H9 (cell line): ENCODE data around the gene SLC2A4RG. TPM values are rescaled to one million over a fixed set of nuclear protein-coding genes. Genes with fewer than 3 reads are reported as not detected.

Experiments
- DNase-seq: peaks from one replicate; pipeline ENCODE4 v3.0.0-alpha.2; 2017
- H2AFZ ChIP-seq: one replicate; pipeline ENCODE4 v1.6.1; 2013; ENCODE audit warnings: mild to moderate bottlenecking, low read length, control low read depth, moderate library complexity
- H2AK5ac ChIP-seq: 2 replicates; pipeline ENCODE4 v1.6.1; 2013; ENCODE audit warnings: low read length, control low read depth, mixed read lengths; ENCODE audit not compliant: insufficient read length
- H2BK120ac ChIP-seq: one replicate; pipeline ENCODE4 v1.6.1; 2013; ENCODE audit warnings: low read depth, mild to moderate bottlenecking, low read length, control low read depth, inconsistent platforms; ENCODE audit not compliant: poor library complexity, severe bottlenecking
- H2BK12ac ChIP-seq: 2 replicates; pipeline ENCODE4 v1.6.1; 2013; ENCODE audit warnings: low read length, control low read depth, mixed read lengths, low read depth; ENCODE audit not compliant: insufficient read length
- H2BK15ac ChIP-seq: 2 replicates; pipeline ENCODE4 v1.6.1; 2013; ENCODE audit warnings: low read depth, low read length, control low read depth
- H2BK20ac ChIP-seq: one replicate; pipeline ENCODE4 v1.6.1; 2013; ENCODE audit warnings: low read depth, mild to moderate bottlenecking, low read length, control low read depth, inconsistent platforms; ENCODE audit not compliant: poor library complexity, severe bottlenecking
- H2BK5ac ChIP-seq: 2 replicates; pipeline ENCODE4 v1.6.1; 2013; ENCODE audit warnings: low read length, control low read depth, mixed read lengths; ENCODE audit not compliant: insufficient read length
- H3K14ac ChIP-seq: 2 replicates; pipeline ENCODE4 v1.6.1; 2013; ENCODE audit warnings: low read length, control low read depth; ENCODE audit not compliant: insufficient read depth
- H3K18ac ChIP-seq: 2 replicates; pipeline ENCODE4 v1.6.1; 2013; ENCODE audit warnings: low read depth, mild to moderate bottlenecking, mixed read lengths, low read length, control low read depth; ENCODE audit not compliant: insufficient read length
- H3K23ac ChIP-seq: 2 replicates; pipeline ENCODE4 v1.6.1; 2013; ENCODE audit warnings: low read length, control low read depth, mixed read lengths, low read depth; ENCODE audit not compliant: insufficient read length
- H3K23me2 ChIP-seq: 2 replicates; pipeline ENCODE4 v1.6.1; 2013; ENCODE audit warnings: low read depth, mild to moderate bottlenecking, mixed read lengths, low read length, control low read depth; ENCODE audit not compliant: insufficient read length, poor library complexity, severe bottlenecking
- H3K27ac ChIP-seq: 2 replicates; pipeline ENCODE4 v1.5.1; 2013; ENCODE audit warnings: low read length, control low read depth, mixed read lengths, low read depth; ENCODE audit not compliant: insufficient read length
- H3K27me3 ChIP-seq: 2 replicates; pipeline ENCODE4 v1.6.1; 2013; ENCODE audit warnings: low read length, control low read depth, inconsistent platforms; ENCODE audit not compliant: insufficient read depth
- H3K4ac ChIP-seq: 2 replicates; pipeline ENCODE4 v1.6.1; 2013; ENCODE audit warnings: low read depth, mild to moderate bottlenecking, control low read depth, inconsistent platforms, low read length, moderate library complexity
- H3K4me1 ChIP-seq: 2 replicates; pipeline ENCODE4 v1.6.1; 2013; ENCODE audit warnings: low read length, control low read depth, inconsistent platforms; ENCODE audit not compliant: insufficient read depth
- H3K4me2 ChIP-seq: 2 replicates; pipeline ENCODE4 v1.6.1; 2013; ENCODE audit warnings: low read length, control low read depth, mixed read lengths; ENCODE audit not compliant: insufficient read length, insufficient read depth
- H3K56ac ChIP-seq: 2 replicates; pipeline ENCODE4 v1.6.1; 2013; ENCODE audit warnings: low read depth, mild to moderate bottlenecking, mixed read lengths, low read length, control low read depth; ENCODE audit not compliant: insufficient read length
- H3K79me1 ChIP-seq: 2 replicates; pipeline ENCODE4 v1.6.1; 2013; ENCODE audit warnings: low read depth, mild to moderate bottlenecking, moderate library complexity, low read length, control low read depth, inconsistent platforms; ENCODE audit not compliant: insufficient read depth, poor library complexity, severe bottlenecking
- H3K79me2 ChIP-seq: 2 replicates; pipeline ENCODE4 v1.6.1; 2013; ENCODE audit warnings: low read length, control low read depth, inconsistent platforms; ENCODE audit not compliant: insufficient read depth
- H3K9ac ChIP-seq: 2 replicates; pipeline ENCODE4 v1.6.1; 2013; ENCODE audit warnings: low read length, control low read depth, mixed read lengths; ENCODE audit not compliant: insufficient read length; ENCODE audit errors: extremely low read depth
- H3K9me3 ChIP-seq: one replicate; pipeline ENCODE4 v1.6.1; 2013; ENCODE audit warnings: low read depth, low read length, inconsistent platforms; ENCODE audit not compliant: control insufficient read depth
- H3T11ph ChIP-seq: one replicate; pipeline ENCODE4 v1.6.1; 2013; ENCODE audit warnings: mild to moderate bottlenecking, low read length, control low read depth, inconsistent platforms
- H4K20me1 ChIP-seq: one replicate; pipeline ENCODE4 v1.6.1; 2013; ENCODE audit not compliant: control insufficient read depth, insufficient read length, insufficient read depth
- H4K5ac ChIP-seq: 2 replicates; pipeline ENCODE4 v1.6.1; 2013; ENCODE audit warnings: low read depth, mild to moderate bottlenecking, mixed read lengths, low read length, control low read depth; ENCODE audit not compliant: insufficient read length
- H4K8ac ChIP-seq: replicated peaks from 2 replicates; pipeline ENCODE4 v1.6.1; 2013; ENCODE audit warnings: low read length, control low read depth, mixed read lengths, low read depth; ENCODE audit not compliant: insufficient read length
- H4K91ac ChIP-seq: 2 replicates; pipeline ENCODE4 v1.6.1; 2013; ENCODE audit warnings: low read depth, mild to moderate bottlenecking, moderate library complexity, mixed read lengths, low read length, control low read depth; ENCODE audit not compliant: insufficient read length
- H3K27ac Mint-ChIP-seq, 3 experiments: 2 replicates in 2 of 3; 3 replicates in 1 of 3; pipeline ENCODE4 v1.8.0; 2020 to 2021; ENCODE audit warnings: mixed read lengths in 3 of 3, mild to moderate bottlenecking in 1 of 3, moderate library complexity in 1 of 3
- H3K27me3 Mint-ChIP-seq: 2 replicates; pipeline ENCODE4 v1.8.0; 2021; ENCODE audit warnings: low read depth, mild to moderate bottlenecking, moderate library complexity, mixed read lengths
- H3K36me3 Mint-ChIP-seq, 3 experiments: 2 replicates in 2 of 3; 3 replicates in 1 of 3; pipeline ENCODE4 v1.8.0; 2020 to 2021; ENCODE audit warnings: low read depth in 3 of 3, mixed read lengths in 3 of 3; ENCODE audit not compliant: insufficient read depth in 1 of 3
- H3K4me1 Mint-ChIP-seq, 2 experiments: 2 replicates each; pipeline ENCODE4 v1.8.0; 2020; ENCODE audit warnings: mixed read lengths in 2 of 2
- H3K4me3 Mint-ChIP-seq, 2 experiments: 2 replicates in 1 of 2; 3 replicates in 1 of 2; pipeline ENCODE4 v1.8.0; 2020 to 2021; ENCODE audit warnings: mild to moderate bottlenecking in 2 of 2, mixed read lengths in 2 of 2, moderate library complexity in 1 of 2
- H3K9me3 Mint-ChIP-seq, 2 experiments: 2 replicates in 1 of 2; 3 replicates in 1 of 2; pipeline ENCODE4 v1.8.0; 2020; ENCODE audit warnings: mild to moderate bottlenecking in 2 of 2, mixed read lengths in 2 of 2, moderate library complexity in 1 of 2
- WGBS: extraction: QIAGEN DNeasy Blood & Tissue Kit; methylation state at CpG from one replicate; pipeline ENCODE4 v1.1.7; 2013; ENCODE audit warnings: missing lambda C conversion rate, low lambda C conversion rate, mixed read lengths; ENCODE audit not compliant: insufficient read length; ENCODE audit errors: extremely low coverage; 5-methylcytosine and 5-hydroxymethylcytosine counted together
- total RNA-seq: library from RNA; stranded (reverse); gene quantifications from 2 replicates; pipeline ENCODE4 v1.2.1, GENCODE V29; 2021
- TF ChIP-seq, protein P1 (sequence below): fragments of 200-600 bp; sonication (generic); conservative IDR thresholded peaks from 3 replicates; pipeline ENCODE4 v1.8.0; 2021; ENCODE audit warnings: antibody characterized with exemption, mild to moderate bottlenecking

SLC2A4RG gene
- total RNA-seq, 1 experiment from 2014 or later = 43.9 TPM

DNA sequence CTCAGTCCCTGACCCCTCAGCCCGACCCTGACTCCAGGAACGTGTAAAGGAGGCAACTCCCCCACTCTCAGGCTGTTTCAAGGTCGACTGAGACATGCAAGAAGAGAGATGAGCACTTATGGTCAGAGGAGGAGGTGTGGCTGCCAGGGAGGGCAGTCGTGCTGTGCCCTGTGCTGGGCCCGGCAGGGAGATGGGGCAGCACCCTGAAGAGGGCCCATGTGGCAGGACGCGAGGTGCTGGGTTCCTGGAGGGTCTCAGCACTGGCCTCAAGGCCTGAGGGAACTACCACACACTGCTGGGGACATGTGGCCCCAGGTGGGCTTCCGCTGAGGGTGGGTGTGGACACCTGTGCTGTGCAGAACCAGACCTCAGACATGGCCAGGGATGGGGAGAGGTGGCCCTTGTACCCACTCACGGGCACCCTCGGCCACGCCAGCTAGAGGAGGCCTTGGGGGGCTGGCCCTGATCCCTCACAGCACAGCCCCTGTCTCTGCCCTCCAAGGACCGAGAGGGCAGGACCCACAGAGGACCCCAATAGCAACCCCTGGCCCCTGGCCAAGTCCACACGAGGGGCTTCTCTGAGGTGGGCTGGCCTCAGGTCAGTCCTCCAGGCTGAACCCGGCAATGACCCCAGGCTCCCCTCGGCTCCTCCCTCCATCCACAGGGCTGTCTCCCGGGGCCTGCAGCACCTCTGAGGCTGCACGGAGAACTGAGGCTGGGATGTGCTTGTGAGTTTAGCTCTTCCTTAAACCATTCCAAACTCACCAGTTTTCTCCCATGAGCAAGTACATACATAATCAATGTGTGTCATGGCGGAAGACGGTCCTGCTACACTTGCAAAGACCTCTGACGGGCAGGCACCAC is 8.7 kb downstream of the SLC2A4RG start:
- no peaks in the 10 kb centered on the region for H3K9me3 ChIP-seq
- H3K27me3 ChIP-seq = no peaks in the 10 kb centered on the region
- H3K23me2 ChIP-seq = no peaks in the 10 kb centered on the region
- H3K79me1 ChIP-seq = no peaks in the 10 kb centered on the region
- H2AFZ ChIP-seq = no peak overlapping the region
- no peak overlapping the region for H2BK5ac ChIP-seq
- no peaks in the 10 kb centered on the region for H3K79me2 ChIP-seq
- H4K20me1 ChIP-seq = no peaks in the 10 kb centered on the region
- H3K56ac ChIP-seq = no peak overlapping the region
- no peak overlapping the region for H3K27ac ChIP-seq
- H3T11ph ChIP-seq = no peak overlapping the region
- H3K4me1 ChIP-seq = no peaks in the 10 kb centered on the region; the same call in 1 of the 2 replicates
- no peak overlapping the region for H2BK15ac ChIP-seq
- no peak overlapping the region for H3K9ac ChIP-seq
- TF ChIP-seq, protein P1, sequence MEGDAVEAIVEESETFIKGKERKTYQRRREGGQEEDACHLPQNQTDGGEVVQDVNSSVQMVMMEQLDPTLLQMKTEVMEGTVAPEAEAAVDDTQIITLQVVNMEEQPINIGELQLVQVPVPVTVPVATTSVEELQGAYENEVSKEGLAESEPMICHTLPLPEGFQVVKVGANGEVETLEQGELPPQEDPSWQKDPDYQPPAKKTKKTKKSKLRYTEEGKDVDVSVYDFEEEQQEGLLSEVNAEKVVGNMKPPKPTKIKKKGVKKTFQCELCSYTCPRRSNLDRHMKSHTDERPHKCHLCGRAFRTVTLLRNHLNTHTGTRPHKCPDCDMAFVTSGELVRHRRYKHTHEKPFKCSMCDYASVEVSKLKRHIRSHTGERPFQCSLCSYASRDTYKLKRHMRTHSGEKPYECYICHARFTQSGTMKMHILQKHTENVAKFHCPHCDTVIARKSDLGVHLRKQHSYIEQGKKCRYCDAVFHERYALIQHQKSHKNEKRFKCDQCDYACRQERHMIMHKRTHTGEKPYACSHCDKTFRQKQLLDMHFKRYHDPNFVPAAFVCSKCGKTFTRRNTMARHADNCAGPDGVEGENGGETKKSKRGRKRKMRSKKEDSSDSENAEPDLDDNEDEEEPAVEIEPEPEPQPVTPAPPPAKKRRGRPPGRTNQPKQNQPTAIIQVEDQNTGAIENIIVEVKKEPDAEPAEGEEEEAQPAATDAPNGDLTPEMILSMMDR = no peak
- no peak overlapping the region for H3K18ac ChIP-seq
- H3K36me3 Mint-ChIP-seq = peaks cover 0 to 14% (median 11%) of the 10 kb centered on the region in 3 experiments; a peak in 4 of 7 replicates
- no peak overlapping the region for H4K8ac ChIP-seq
- no peak overlapping the region for H3K4me3 Mint-ChIP-seq
- no peaks in the 10 kb centered on the region for H3K9me3 Mint-ChIP-seq
- H2BK120ac ChIP-seq = no peak overlapping the region
- no peak overlapping the region for H2AK5ac ChIP-seq
- H3K27ac Mint-ChIP-seq = peak overlapping the region in 1 of 3 experiments; percentile 63; a peak in 1 of 7 replicates
- no peak overlapping the region for H3K14ac ChIP-seq
- DNase-seq = no peak
- no CpG with 5 or more reads among the region's 20 CpGs for WGBS
- H4K91ac ChIP-seq = no peak overlapping the region
- no peak overlapping the region for H3K4me2 ChIP-seq
- H2BK20ac ChIP-seq = no peak overlapping the region
- no peaks in the 10 kb centered on the region for H3K27me3 Mint-ChIP-seq
- no peak overlapping the region for H3K23ac ChIP-seq
- H2BK12ac ChIP-seq = no peak overlapping the region
- H3K4ac ChIP-seq = no peak overlapping the region
- no peak overlapping the region for H4K5ac ChIP-seq
- H3K4me1 Mint-ChIP-seq = peaks cover 11 to 15% of the 10 kb centered on the region in 2 experiments
